Peyer's patch (tissue), 4 donors: Measurements from ENCODE around the gene VTI1A. TPM values are rescaled to one million over a fixed set of nuclear protein-coding genes. Genes with fewer than 3 reads are reported as not detected.
A peak's percentile ranks its signal among the peaks of the same experiment; 100 is the strongest.
"Not testable (repeated sequence)": the region's sequence is repeated elsewhere in the genome, so short reads cannot be mapped to it uniquely, and the experiment has no call there.

Source experiments
- DNase-seq, 3 donors: peaks; one replicate each; pipeline ENCODE4 v3.0.0-alpha.2; 2017 to 2019
- H3K27ac ChIP-seq, 4 donors: fragments of 200-600 bp; sonication (generic); one replicate each; pipeline ENCODE4 v1.5.1; 2016 to 2019
- H3K27me3 ChIP-seq, 2 donors: fragments of 200-600 bp; sonication (generic); one replicate each; pipeline ENCODE4 v1.5.1; 2019
- H3K36me3 ChIP-seq, 3 donors: fragments of 200-600 bp; sonication (generic); one replicate each; pipeline ENCODE4 v1.5.1; 2016 to 2019
- H3K4me1 ChIP-seq, 4 donors: fragments of 200-600 bp; sonication (generic); one replicate each; pipeline ENCODE4 v1.5.1; 2016 to 2019
- H3K4me3 ChIP-seq, 4 donors: fragments of 200-600 bp; sonication (generic); 1 replicate in 3 of 4; 2 replicates in 1 of 4; pipeline ENCODE4 v1.5.1; 2016 to 2019; ENCODE audit warnings: mild to moderate bottlenecking in 1 of 4
- H3K9me3 ChIP-seq, 4 donors: fragments of 200-600 bp; sonication (generic); one replicate each; pipeline ENCODE4 v1.5.1; 2016 to 2019; ENCODE audit warnings: mild to moderate bottlenecking in 1 of 4
- CTCF ChIP-seq, 6 experiments: fragments of 450-650 bp in 4 of 6; fragments of 200-600 bp in 2 of 6; sonication (generic) in 1 of 6; IDR thresholded peaks; one replicate each; pipeline ENCODE4 v1.5.1; 2017 to 2019; ENCODE audit warnings: antibody characterized with exemption in 6 of 6, mild to moderate bottlenecking in 3 of 6, moderate library complexity in 1 of 6
- POLR2A ChIP-seq, 2 donors: fragments of 450-650 bp; IDR thresholded peaks; one replicate each; pipeline ENCODE4 v1.5.1; 2017; ENCODE audit warnings: antibody characterized with exemption in 2 of 2, mild to moderate bottlenecking in 2 of 2, moderate library complexity in 2 of 2
- total RNA-seq, 4 donors: library from RNA; depleted of rRNA; stranded (reverse); fragments of >200 nt; gene quantifications; one replicate each; pipeline ENCODE4 v1.1.0, GENCODE V29; 2016

VTI1A gene
- 100 to 1,000 TPM in 3 of 4 donors, 10 to 100 TPM in 1; 97.2 to 710 (median 170) TPM for total RNA-seq

GRCh38 chr10:112446855-112447619, at the start of gene VTI1A, which contains the start of gene ZDHHC6:
Gene VTI1A (plus strand): TSS chr10:112447215. CDS start chr10:112447374, 159 bp downstream.
Gene ZDHHC6 (minus strand): TSS chr10:112446914. CDS start chr10:112445436, 1,478 bp downstream.
- H3K9me3 ChIP-seq: no peaks in the 10 kb centered on the region
- TF ChIP-seq CTCF (IDR thresholded peaks at IDR 0.05) (peak in 2 of 6 experiments; percentile 26 to 33), POLR2A (IDR thresholded peaks at IDR 0.05) (peak; percentile 70)
- H3K4me3 ChIP-seq: peak within 1 kb of the TSS; percentile 77 to 96 (median 90)
- no peaks in the 10 kb centered on the region for H3K27me3 ChIP-seq
- DNase-seq: peak; percentile 79 to 94 (median 89)
- peaks cover 0 to 31% (median 4%) of the 10 kb centered on the region in 4 donors for H3K4me1 ChIP-seq
- peak within 1 kb of the TSS; percentile 80 to 93 (median 86) for H3K27ac ChIP-seq
- peaks cover 0 to 11% (median 0%) of the 10 kb centered on the region in 3 donors for H3K36me3 ChIP-seq

GRCh38 chr10:112397592-112397991, 49.4 kb upstream of the VTI1A start:
- Histone ChIP-seq H3K27me3 (no peaks in the 10 kb centered on the region), H3K27ac (no peak overlapping the region), H3K4me3 (no peak overlapping the region), H3K36me3 (peaks cover 0 to 54% (median 0%) of the 10 kb centered on the region in 3 donors), H3K4me1 (peaks cover 0 to 18% (median 0%) of the 10 kb centered on the region in 4 donors), H3K9me3 (no peaks in the 10 kb centered on the region)
- DNase-seq: no peak
- TF ChIP-seq POLR2A (IDR thresholded peaks at IDR 0.05): no peak
- no peak for TF ChIP-seq CTCF (IDR thresholded peaks at IDR 0.05)

- no peak for DNase-seq
- Histone ChIP-seq H3K9me3 (no peaks in the 10 kb centered on the region), H3K4me3 (no peak overlapping the region), H3K36me3 (peaks cover 0 to 63% (median 0%) of the 10 kb centered on the region in 3 donors), H3K27ac (peak overlapping the region in 2 of 4 donors; percentile 32 to 65), H3K4me1 (peaks cover 0 to 8% (median 0%) of the 10 kb centered on the region in 4 donors), H3K27me3 (no peaks in the 10 kb centered on the region)
- TF ChIP-seq POLR2A (IDR thresholded peaks at IDR 0.05) (no peak), CTCF (IDR thresholded peaks at IDR 0.05) (no peak)
Observed at GRCh38 chr10:112402917-112403316, 44.1 kb upstream of the VTI1A start.

GRCh38 chr10:112404617-112405016, 42.4 kb upstream of the VTI1A start:
- H3K9me3 ChIP-seq: no peaks in the 10 kb centered on the region
- H3K4me1 ChIP-seq: peaks cover 0 to 8% (median 0%) of the 10 kb centered on the region in 4 donors
- no peak overlapping the region for H3K4me3 ChIP-seq
- no peak for TF ChIP-seq POLR2A (IDR thresholded peaks at IDR 0.05)
- TF ChIP-seq CTCF (IDR thresholded peaks at IDR 0.05): no peak
- H3K27ac ChIP-seq: no peak overlapping the region
- H3K36me3 ChIP-seq: peaks cover 0 to 55% (median 2%) of the 10 kb centered on the region in 3 donors
- no peaks in the 10 kb centered on the region for H3K27me3 ChIP-seq
- no peak for DNase-seq

GRCh38 chr10:112406806-112407205, 40.2 kb upstream of the VTI1A start:
- not testable (repeated sequence) for H3K9me3 ChIP-seq, H3K27ac ChIP-seq, H3K4me3 ChIP-seq, H3K27me3 ChIP-seq, H3K4me1 ChIP-seq, DNase-seq
- H3K36me3 ChIP-seq: peaks cover 0 to 58% (median 2%) of the 10 kb centered on the region in 3 donors

- Histone ChIP-seq H3K4me1 (peaks cover 0 to 1% (median 0%) of the 10 kb centered on the region in 4 donors), H3K9me3 (no peaks in the 10 kb centered on the region), H3K36me3 (peaks cover 0 to 66% (median 2%) of the 10 kb centered on the region in 3 donors), H3K4me3 (no peak overlapping the region), H3K27ac (peak overlapping the region in 2 of 4 donors; percentile 17 to 31), H3K27me3 (no peaks in the 10 kb centered on the region)
- no peak for TF ChIP-seq POLR2A (IDR thresholded peaks at IDR 0.05)
- peak in 1 of 6 experiments; percentile 26 for TF ChIP-seq CTCF (IDR thresholded peaks at IDR 0.05)
- DNase-seq: no peak
Observed at GRCh38 chr10:112407696-112408095, 39.3 kb upstream of the VTI1A start.
